ENCODE results near the gene PDCD10. TPM values are rescaled to one million over a fixed set of nuclear protein-coding genes. Genes with fewer than 3 reads are reported as not detected.

The PDCD10 gene
- total RNA-seq: 54.0 and 54.8 TPM in 2 replicates

GRCh38 chr3:167734498-167735232 is at the start of gene PDCD10:
TSS of gene PDCD10 (minus strand) at chr3:167734892. CDS start at chr3:167720157, 14,735 bp downstream.
- Mint-ChIP-seq H3K36me3 (ENCODE audit: low read depth) (peaks cover 12% of the 10 kb centered on the region), H3K4me3 (no peak within 1 kb of the TSS), H3K27ac (no peak within 1 kb of the TSS), H3K4me1 (peaks cover 27% of the 10 kb centered on the region), H3K9me3 (no peaks in the 10 kb centered on the region), H3K27me3 (no peaks in the 10 kb centered on the region)
- peak; percentile 87 for DNase-seq
- intact Hi-C loops (cut with micrococcal nuclease): loop anchor here (1.0 to 5.0 kb wide), 9 partner anchors 9 to 361 kb away; partner anchors contain the start of genes GOLIM4 and ZBBX
- CTCF ChIA-PET: interaction anchor here (1.2 to 1.7 kb wide), 4 partner anchors 15 to 354 kb away, joined by 3 to 10 read pairs (median 6); partner anchors contain the start of gene ZBBX
- POLR2A ChIA-PET: interaction anchor here (1.0 to 3.1 kb wide), 3 partner anchors 15 to 44 kb away, joined by 3 to 21 read pairs (median 9); no protein-coding TSS in a partner anchor
- peak; percentile 87 for ATAC-seq (ENCODE audit: low read depth)
- no peak for TF ChIP-seq CTCF (IDR thresholded peaks at IDR 0.05)

GRCh38 chr3:167783781-167784180 is 49.1 kb upstream of the PDCD10 start:
- intact Hi-C loops (cut with micrococcal nuclease): no loop called here
- DNase-seq (no peak), ATAC-seq (ENCODE audit: low read depth) (no peak)
- H3K36me3 Mint-ChIP-seq (ENCODE audit: low read depth): no peaks in the 10 kb centered on the region
- CTCF ChIA-PET: no interaction called here
- no peaks in the 10 kb centered on the region for H3K9me3 Mint-ChIP-seq
- no peaks in the 10 kb centered on the region for H3K27me3 Mint-ChIP-seq
- no peaks in the 10 kb centered on the region for H3K4me1 Mint-ChIP-seq
- no peak for TF ChIP-seq CTCF (IDR thresholded peaks at IDR 0.05)
- no peak overlapping the region for H3K27ac Mint-ChIP-seq
- POLR2A ChIA-PET: no interaction called here
- no peak overlapping the region for H3K4me3 Mint-ChIP-seq

- ChIA-PET CTCF (no interaction called here), POLR2A (no interaction called here)
- H3K4me1 Mint-ChIP-seq: peaks cover 2% of the 10 kb centered on the region
- H3K4me3 Mint-ChIP-seq: no peak overlapping the region
- H3K27me3 Mint-ChIP-seq: no peaks in the 10 kb centered on the region
- TF ChIP-seq CTCF (IDR thresholded peaks at IDR 0.05): no peak
- no peak for ATAC-seq (ENCODE audit: low read depth)
- peaks cover 7% of the 10 kb centered on the region for H3K9me3 Mint-ChIP-seq
- DNase-seq: no peak
- no peak overlapping the region for H3K27ac Mint-ChIP-seq
- intact Hi-C loops (cut with micrococcal nuclease): no loop called here
- H3K36me3 Mint-ChIP-seq (ENCODE audit: low read depth): no peaks in the 10 kb centered on the region
Measured at GRCh38 chr3:167780214-167780883, 45.7 kb upstream of the PDCD10 start.

GRCh38 chr3:167777356-167777755 is 42.7 kb upstream of the PDCD10 start:
- CTCF ChIA-PET: no interaction called here
- ATAC-seq (ENCODE audit: low read depth) (no peak), DNase-seq (no peak)
- POLR2A ChIA-PET: no interaction called here
- Mint-ChIP-seq H3K27me3 (no peaks in the 10 kb centered on the region), H3K36me3 (ENCODE audit: low read depth) (no peaks in the 10 kb centered on the region), H3K9me3 (peaks cover 7% of the 10 kb centered on the region), H3K4me1 (peaks cover 25% of the 10 kb centered on the region), H3K4me3 (no peak overlapping the region), H3K27ac (no peak overlapping the region)
- no peak for TF ChIP-seq CTCF (IDR thresholded peaks at IDR 0.05)
- intact Hi-C loops (cut with micrococcal nuclease): no loop called here

- TF ChIP-seq CTCF (IDR thresholded peaks at IDR 0.05): no peak
- ChIA-PET POLR2A (no interaction called here), CTCF (no interaction called here)
- peaks cover 7% of the 10 kb centered on the region for H3K9me3 Mint-ChIP-seq
- no peaks in the 10 kb centered on the region for H3K36me3 Mint-ChIP-seq (ENCODE audit: low read depth)
- ATAC-seq (ENCODE audit: low read depth) (no peak), DNase-seq (no peak)
- peaks cover 26% of the 10 kb centered on the region for H3K4me1 Mint-ChIP-seq
- intact Hi-C loops (cut with micrococcal nuclease): no loop called here
- H3K27ac Mint-ChIP-seq: no peak overlapping the region
- no peak overlapping the region for H3K4me3 Mint-ChIP-seq
- no peaks in the 10 kb centered on the region for H3K27me3 Mint-ChIP-seq
Measured at GRCh38 chr3:167776066-167776685, 41.5 kb upstream of the PDCD10 start.
